Activated CD8-positive, alpha-beta memory T cell treated with anti-CD3 and anti-CD28 coated beads, Interleukin-2, amount 10 ng/mL, durations not matched to agents 7 days and 5 days (primary cell): ENCODE results near the gene TBXAS1. TPM values are rescaled to one million over a fixed set of nuclear protein-coding genes. Genes with fewer than 3 reads are reported as not detected.

Experiments used
- ATAC-seq: fragments of 150-1000 bp; cut with Tn5 transposase; one replicate; pipeline ENCODE4 v1.10.0; 2021; ENCODE audit warnings: moderate library complexity
- CTCF ChIA-PET: fragments of 350-600 bp; sonication (Branson Sonifier 250); formaldehyde crosslinking; loops from one replicate; lab custom pipeline; 2021; ENCODE audit warnings: antibody characterized with exemption; lab: Charles Lee
- DNase-seq: peaks from one replicate; pipeline ENCODE4 v3.0.0-alpha.2; 2020
- H3K27ac Mint-ChIP-seq: one replicate; pipeline ENCODE4 v1.8.0; 2021; ENCODE audit warnings: mild to moderate bottlenecking, mixed read lengths
- H3K27me3 Mint-ChIP-seq: one replicate; pipeline ENCODE4 v1.8.0; 2021; ENCODE audit warnings: mixed read lengths
- H3K36me3 Mint-ChIP-seq: one replicate; pipeline ENCODE4 v1.8.0; 2021; ENCODE audit warnings: mild to moderate bottlenecking, mixed read lengths
- H3K4me1 Mint-ChIP-seq: one replicate; pipeline ENCODE4 v1.8.0; 2021; ENCODE audit warnings: mixed read lengths
- H3K4me3 Mint-ChIP-seq: one replicate; pipeline ENCODE4 v1.8.0; 2021; ENCODE audit warnings: mild to moderate bottlenecking, moderate library complexity, mixed read lengths
- H3K9me3 Mint-ChIP-seq: one replicate; pipeline ENCODE4 v1.8.0; 2022; ENCODE audit warnings: low read depth, mixed read lengths
- total RNA-seq, 2 experiments: library from RNA; stranded (reverse); gene quantifications; one replicate each; pipeline ENCODE4 v1.2.3, GENCODE V29; 2021

Gene TBXAS1
- total RNA-seq, 2 experiments from 2014 or later: 1.7 to 3.9 TPM

DNA sequence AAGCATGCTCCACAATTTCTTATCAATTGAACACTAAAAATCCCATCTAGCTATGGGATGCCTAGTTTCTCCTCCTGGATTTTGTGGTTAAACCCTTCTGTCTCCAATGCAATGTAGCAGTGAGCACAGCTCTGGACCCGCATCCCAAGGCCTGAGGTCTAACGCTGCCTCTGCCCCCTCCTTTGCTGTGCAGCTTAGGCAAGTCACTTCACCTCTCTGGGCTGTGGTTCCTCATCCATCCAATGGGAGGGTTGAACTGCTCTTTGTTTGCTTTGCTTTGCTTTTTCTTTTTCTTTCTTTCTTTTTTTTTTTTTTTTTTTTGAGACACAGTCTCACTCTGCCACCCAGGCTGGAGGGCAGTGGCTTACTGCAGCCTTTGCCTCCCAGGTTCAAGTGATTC lies 164.5 kb downstream of the TBXAS1 start:
- ATAC-seq: no peak
- no peak for DNase-seq
- Mint-ChIP-seq H3K36me3 (no peaks in the 10 kb centered on the region), H3K27ac (no peak overlapping the region), H3K4me1 (no peaks in the 10 kb centered on the region), H3K27me3 (no peaks in the 10 kb centered on the region), H3K4me3 (no peak overlapping the region), H3K9me3 (no peaks in the 10 kb centered on the region)
- CTCF ChIA-PET: interaction anchor here (0.8 kb wide), 1 partner anchor 391 kb away, joined by 3 read pairs; no protein-coding TSS in a partner anchor

DNA sequence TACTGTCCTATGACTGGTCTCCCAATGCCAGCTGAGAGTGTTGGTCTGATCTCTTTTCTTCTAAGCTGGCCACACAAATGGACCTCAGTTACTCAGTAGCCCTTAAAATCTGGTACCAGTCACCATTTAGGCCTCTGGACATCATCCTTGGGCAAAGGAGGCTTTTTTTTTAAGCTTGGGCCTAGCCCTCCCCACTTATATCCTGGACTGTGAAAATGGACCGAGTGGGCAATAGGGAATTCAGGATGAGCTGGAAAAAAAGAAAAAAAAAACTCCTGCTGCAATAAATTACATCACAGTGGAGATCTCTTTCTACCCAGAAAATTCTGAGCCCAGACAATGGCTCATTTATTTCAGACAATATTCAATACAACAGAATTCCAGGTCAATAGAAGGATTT lies 165.3 kb downstream of the TBXAS1 start:
- Mint-ChIP-seq H3K9me3 (no peaks in the 10 kb centered on the region), H3K4me3 (no peak overlapping the region), H3K27me3 (no peaks in the 10 kb centered on the region), H3K27ac (no peak overlapping the region), H3K4me1 (no peaks in the 10 kb centered on the region), H3K36me3 (no peaks in the 10 kb centered on the region)
- DNase-seq (no peak), ATAC-seq (no peak)
- CTCF ChIA-PET: interaction anchor here (1.0 to 1.4 kb wide), 2 partner anchors 12 to 349 kb away, joined by 3 to 7 read pairs; no protein-coding TSS in a partner anchor

DNA sequence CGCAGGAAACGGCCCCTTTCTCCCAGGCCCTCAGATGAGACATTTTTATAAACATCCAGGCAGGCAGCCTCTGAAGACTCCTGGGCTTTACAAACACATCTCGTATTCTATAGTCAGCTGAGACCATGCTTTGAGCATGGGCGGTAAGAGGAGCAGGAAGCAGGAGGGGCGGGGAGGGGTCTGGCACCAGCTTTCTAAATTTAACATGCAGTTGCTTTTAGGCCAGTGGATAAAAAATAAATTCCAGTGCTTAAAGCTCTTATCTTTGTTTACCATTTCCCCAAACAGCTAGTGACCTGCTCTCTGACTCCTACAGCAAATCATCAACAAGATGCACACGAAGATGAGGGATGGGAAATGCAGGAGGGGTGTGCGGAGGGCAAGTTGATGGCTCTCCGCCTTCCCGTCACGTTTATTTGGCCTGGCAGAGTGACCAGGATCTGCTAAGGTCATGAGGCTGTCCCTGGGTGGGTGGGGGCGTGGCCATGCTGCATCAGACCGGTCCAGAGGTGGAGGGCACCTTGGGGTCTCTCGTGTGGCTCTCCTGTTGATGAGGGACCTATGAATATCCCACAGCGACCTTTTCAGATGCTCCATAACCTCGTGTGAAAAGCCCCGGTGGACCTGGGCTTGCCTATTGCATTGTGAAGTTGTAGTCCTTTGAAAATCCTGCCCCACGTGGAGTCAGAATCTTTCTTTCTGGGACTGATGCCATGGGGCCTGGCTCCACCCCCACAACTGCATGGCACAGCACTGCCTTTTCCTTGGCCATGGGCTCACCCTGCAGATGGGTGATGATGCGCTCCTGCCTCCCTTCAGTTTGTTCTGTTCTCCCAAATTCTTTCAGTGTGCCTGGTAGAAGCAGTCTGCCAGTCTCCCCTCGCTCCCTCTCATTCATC lies 166.2 kb downstream of the TBXAS1 start:
- no peaks in the 10 kb centered on the region for H3K9me3 Mint-ChIP-seq

DNA sequence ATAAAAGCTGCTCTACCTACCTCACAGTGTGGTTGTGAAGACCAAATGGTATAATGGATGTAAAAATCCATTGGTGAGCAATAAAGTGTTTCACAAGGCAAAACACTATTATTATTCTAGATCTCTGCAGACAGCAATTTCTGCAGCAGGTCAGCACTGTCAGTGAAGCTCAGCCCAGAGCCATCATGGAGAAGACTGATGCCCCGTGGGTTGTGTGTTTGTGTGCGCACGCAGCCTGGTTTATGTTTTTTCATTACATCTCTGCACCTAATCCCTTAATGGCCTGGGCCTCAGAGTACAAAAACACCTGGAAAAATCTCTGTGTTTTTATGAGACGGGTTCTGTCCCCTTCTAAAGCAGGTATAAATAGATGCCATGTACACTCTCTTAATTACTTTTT lies 169.5 kb downstream of the TBXAS1 start:
- H3K4me3 Mint-ChIP-seq: no peak overlapping the region
- CTCF ChIA-PET: interaction anchor here (1.2 to 7.0 kb wide), 3 partner anchors 11 to 397 kb away, joined by 3 to 63 read pairs (median 4); no protein-coding TSS in a partner anchor
- H3K4me1 Mint-ChIP-seq: no peaks in the 10 kb centered on the region
- no peaks in the 10 kb centered on the region for H3K9me3 Mint-ChIP-seq
- DNase-seq (no peak), ATAC-seq (no peak)
- no peak overlapping the region for H3K27ac Mint-ChIP-seq
- H3K27me3 Mint-ChIP-seq: no peaks in the 10 kb centered on the region
- no peaks in the 10 kb centered on the region for H3K36me3 Mint-ChIP-seq

More for the DNA sequence above, 166.2 kb downstream of the TBXAS1 start:
- Mint-ChIP-seq H3K27ac (no peak overlapping the region), H3K4me1 (no peaks in the 10 kb centered on the region), H3K27me3 (no peaks in the 10 kb centered on the region), H3K4me3 (no peak overlapping the region), H3K36me3 (no peaks in the 10 kb centered on the region)
- DNase-seq: no peak
- ATAC-seq: no peak
- CTCF ChIA-PET: interaction anchor here (0.7 to 1.4 kb wide), 3 partner anchors 11 to 392 kb away, joined by 3 to 7 read pairs (median 3); no protein-coding TSS in a partner anchor

DNA sequence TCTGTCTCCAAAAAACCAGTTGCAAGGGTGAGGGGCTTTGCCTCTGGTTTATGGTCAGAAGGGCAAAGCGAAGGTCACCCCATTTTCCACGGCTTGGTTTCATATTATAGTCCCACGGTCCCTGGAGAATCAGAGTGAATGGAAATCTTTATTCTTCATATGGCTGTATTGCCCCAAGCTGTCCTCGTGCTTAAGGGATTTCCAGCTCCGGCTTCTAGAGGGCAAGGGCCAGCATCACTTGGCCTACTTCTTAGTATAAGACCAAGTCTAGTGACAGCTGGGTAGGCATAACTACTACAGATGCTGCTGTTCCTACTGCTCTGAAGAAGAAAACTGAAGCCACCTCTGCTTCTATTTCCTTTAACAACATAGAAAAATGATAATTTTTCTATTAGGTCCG lies 170.5 kb downstream of the TBXAS1 start:
- DNase-seq: no peak
- H3K4me1 Mint-ChIP-seq: peaks cover 3% of the 10 kb centered on the region
- H3K27me3 Mint-ChIP-seq: no peaks in the 10 kb centered on the region
- CTCF ChIA-PET: interaction anchor here (1.2 to 7.0 kb wide), 4 partner anchors 12 to 398 kb away, joined by 3 to 63 read pairs (median 13); no protein-coding TSS in a partner anchor
- no peak overlapping the region for H3K4me3 Mint-ChIP-seq
- no peaks in the 10 kb centered on the region for H3K9me3 Mint-ChIP-seq
- no peak for ATAC-seq
- H3K36me3 Mint-ChIP-seq: no peaks in the 10 kb centered on the region
- no peak overlapping the region for H3K27ac Mint-ChIP-seq

DNA sequence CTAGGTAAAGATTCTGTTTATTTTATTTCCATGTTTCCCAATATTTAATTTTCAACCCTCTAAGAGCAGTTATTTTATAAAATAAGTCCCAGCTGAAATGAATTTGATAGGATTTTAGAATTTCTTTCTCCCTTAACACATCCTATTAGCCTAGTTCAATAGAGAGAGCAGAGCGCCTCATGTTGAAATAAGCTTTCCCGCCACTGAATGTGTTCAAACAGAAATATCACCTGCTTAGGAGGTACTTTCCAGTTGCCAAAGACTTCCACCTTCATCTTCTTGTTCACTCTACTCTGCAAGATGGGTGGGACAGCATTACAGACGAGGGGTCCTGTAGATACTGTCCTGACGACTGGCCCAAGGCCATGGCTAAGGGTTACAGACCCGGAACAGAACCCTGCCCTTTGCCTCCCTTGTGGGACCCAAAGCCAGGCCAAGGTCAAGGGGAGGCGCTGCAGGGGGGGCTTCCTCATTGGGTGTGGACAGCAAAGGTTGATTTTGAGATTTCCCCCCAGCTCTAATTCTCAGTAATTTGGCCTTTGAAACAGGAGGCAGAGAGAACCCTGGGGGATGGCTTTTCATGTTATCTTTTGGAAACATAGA lies 171.7 kb downstream of the TBXAS1 start:
- H3K9me3 Mint-ChIP-seq: no peaks in the 10 kb centered on the region
- ATAC-seq (no peak), DNase-seq (no peak)
- H3K27ac Mint-ChIP-seq: no peak overlapping the region
- CTCF ChIA-PET: interaction anchor here (0.6 to 7.0 kb wide), 8 partner anchors 66 to 566 kb away, joined by 3 to 63 read pairs (median 4); no protein-coding TSS in a partner anchor
- peaks cover 3% of the 10 kb centered on the region for H3K4me1 Mint-ChIP-seq
- no peak overlapping the region for H3K4me3 Mint-ChIP-seq
- no peaks in the 10 kb centered on the region for H3K36me3 Mint-ChIP-seq
- H3K27me3 Mint-ChIP-seq: no peaks in the 10 kb centered on the region

DNA sequence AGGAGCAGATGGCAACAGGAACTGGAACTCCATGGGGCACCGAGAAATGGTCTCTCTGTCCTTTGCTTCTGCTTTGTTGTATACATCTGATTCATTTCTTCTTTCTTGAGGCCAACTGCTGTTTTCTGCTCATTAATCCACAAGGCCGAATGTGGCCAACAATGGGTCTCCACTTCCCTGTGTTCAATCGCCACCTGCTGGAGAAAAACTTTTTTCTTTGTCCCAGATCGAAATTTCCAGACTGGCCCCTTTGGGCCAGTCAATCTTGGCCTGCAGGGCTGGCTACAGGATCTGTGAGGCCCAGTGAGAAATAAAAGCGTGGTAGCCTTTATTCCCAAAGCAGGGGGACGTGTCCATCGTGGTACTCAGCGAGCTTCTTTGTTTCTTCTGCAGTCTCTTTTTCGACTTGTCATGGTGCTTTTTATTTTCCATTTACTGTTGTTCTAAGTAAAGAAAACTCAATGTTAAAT lies 174.9 kb downstream of the TBXAS1 start:
- H3K4me1 Mint-ChIP-seq: peaks cover 3% of the 10 kb centered on the region
- no peaks in the 10 kb centered on the region for H3K27me3 Mint-ChIP-seq
- H3K4me3 Mint-ChIP-seq: no peak overlapping the region
- DNase-seq: peak; percentile 53
- ATAC-seq: no peak
- H3K36me3 Mint-ChIP-seq: no peaks in the 10 kb centered on the region
- no peak overlapping the region for H3K27ac Mint-ChIP-seq
- CTCF ChIA-PET: interaction anchor here (1.1 to 7.0 kb wide), 11 partner anchors 13 to 569 kb away, joined by 3 to 63 read pairs (median 3); no protein-coding TSS in a partner anchor
- no peaks in the 10 kb centered on the region for H3K9me3 Mint-ChIP-seq

DNA sequence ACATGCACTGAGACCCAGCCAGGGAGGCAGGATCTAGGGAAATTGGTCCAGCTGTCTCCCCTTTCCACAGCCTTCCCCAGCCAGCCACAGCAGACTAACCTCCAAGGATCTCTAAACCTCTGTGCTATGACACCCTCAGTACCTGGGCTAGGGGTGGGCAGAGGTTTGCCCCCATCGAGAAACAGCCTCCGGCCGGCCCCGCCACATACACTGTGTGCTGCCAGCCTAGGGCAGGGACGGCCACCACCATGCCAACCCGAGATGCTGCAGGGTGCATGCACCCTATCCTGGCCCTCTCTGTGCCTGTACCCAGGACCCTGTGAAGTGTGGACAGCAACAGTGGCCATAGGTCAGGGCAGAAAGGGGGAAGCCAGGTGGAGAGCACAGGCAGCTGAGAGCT lies 175.6 kb downstream of the TBXAS1 start:
- no peaks in the 10 kb centered on the region for H3K36me3 Mint-ChIP-seq
- no peaks in the 10 kb centered on the region for H3K27me3 Mint-ChIP-seq
- CTCF ChIA-PET: interaction anchor here (1.2 to 7.0 kb wide), 7 partner anchors 12 to 570 kb away, joined by 3 to 63 read pairs (median 10); no protein-coding TSS in a partner anchor
- no peak for ATAC-seq
- H3K27ac Mint-ChIP-seq: no peak overlapping the region
- no peaks in the 10 kb centered on the region for H3K9me3 Mint-ChIP-seq
- no peak overlapping the region for H3K4me3 Mint-ChIP-seq
- H3K4me1 Mint-ChIP-seq: peaks cover 3% of the 10 kb centered on the region
- no peak for DNase-seq

DNA sequence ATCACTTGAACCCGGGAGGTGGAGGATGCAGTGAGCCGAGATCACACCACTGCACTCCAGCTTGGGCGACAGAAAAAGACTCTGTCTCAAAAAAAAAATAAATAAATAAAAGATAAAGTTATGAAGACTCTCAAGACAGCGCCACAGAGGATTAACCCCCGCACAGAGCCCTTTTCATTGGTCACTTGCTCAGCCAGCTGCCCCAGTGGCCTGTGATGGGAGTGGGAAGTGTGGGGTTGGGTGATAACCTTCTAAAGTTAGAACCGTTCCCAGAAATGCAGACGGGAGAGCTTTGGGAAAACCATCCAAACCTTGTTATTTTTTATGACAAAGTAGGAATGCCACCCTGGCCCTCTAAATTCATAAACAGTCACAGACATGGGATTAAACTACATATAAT lies 176.3 kb downstream of the TBXAS1 start:
- Mint-ChIP-seq H3K36me3 (no peaks in the 10 kb centered on the region), H3K9me3 (no peaks in the 10 kb centered on the region), H3K27me3 (no peaks in the 10 kb centered on the region), H3K4me3 (no peak overlapping the region), H3K4me1 (peaks cover 3% of the 10 kb centered on the region), H3K27ac (no peak overlapping the region)
- ATAC-seq: no peak
- CTCF ChIA-PET: interaction anchor here (1.2 to 5.1 kb wide), 7 partner anchors 11 to 571 kb away, joined by 3 to 30 read pairs (median 8); no protein-coding TSS in a partner anchor
- no peak for DNase-seq

DNA sequence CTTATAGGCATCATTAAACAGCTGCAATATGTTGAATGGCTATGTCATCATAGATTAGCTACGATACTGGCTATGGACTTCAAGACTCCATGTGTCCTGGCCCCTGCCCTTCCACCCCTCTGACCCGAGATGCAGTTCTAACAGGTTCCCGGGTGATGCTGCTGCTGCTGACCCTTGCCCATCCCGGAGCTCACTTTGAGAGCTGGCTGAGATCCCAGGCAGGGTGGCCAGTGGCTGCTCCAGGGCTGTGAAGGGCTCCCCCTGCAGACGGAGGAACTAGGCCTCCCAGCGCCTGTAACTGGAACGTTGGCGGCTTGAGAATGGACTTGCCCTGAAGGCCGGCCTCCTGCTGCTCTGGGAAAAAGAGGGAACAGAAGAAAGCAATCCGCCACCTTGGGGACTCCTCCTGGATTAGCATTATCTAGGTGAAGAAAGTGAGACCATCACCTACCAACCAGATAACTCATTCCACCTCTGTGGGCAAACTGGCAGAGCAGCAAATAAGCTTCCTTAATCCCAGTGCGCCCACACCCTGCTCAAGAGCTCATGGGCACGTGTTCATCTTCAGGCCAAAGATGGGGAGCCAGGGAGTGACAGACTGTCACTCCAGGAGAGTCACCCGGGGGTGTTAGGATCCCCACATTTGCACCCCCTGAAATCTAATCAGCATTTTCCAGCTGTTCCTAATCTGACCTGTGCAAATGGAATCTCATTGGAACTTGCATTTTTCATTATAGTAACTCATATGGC lies 176.9 kb downstream of the TBXAS1 start:
- Mint-ChIP-seq H3K4me1 (peaks cover 3% of the 10 kb centered on the region), H3K36me3 (no peaks in the 10 kb centered on the region), H3K9me3 (no peaks in the 10 kb centered on the region), H3K27ac (no peak overlapping the region), H3K27me3 (no peaks in the 10 kb centered on the region), H3K4me3 (no peak overlapping the region)
- ATAC-seq (no peak), DNase-seq (no peak)
- CTCF ChIA-PET: interaction anchor here (0.6 to 5.1 kb wide), 8 partner anchors 9 to 571 kb away, joined by 3 to 30 read pairs (median 8); no protein-coding TSS in a partner anchor

DNA sequence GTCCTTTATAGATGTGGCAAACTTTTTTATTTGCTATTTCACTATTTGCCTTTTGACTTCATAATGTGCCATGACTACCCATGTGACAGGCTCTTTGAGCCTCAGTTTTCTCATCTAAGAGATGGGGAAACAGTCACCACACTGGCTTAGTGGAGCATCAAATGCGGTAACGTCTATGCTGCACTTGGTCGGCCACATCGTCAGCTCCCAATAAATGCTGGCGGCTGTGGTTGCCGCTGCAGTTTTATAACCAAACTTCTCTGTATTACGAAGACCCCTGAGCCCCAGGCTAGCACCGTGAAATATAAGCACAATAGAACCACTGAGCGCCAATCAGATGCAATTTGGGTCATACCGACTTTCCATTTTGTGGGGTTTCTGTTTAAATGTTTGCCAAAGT lies 177.5 kb downstream of the TBXAS1 start:
- ATAC-seq (no peak), DNase-seq (no peak)
- no peaks in the 10 kb centered on the region for H3K27me3 Mint-ChIP-seq
- no peak overlapping the region for H3K4me3 Mint-ChIP-seq
- H3K9me3 Mint-ChIP-seq: no peaks in the 10 kb centered on the region
- no peak overlapping the region for H3K27ac Mint-ChIP-seq
- CTCF ChIA-PET: interaction anchor here (0.6 to 5.1 kb wide), 6 partner anchors 8 to 507 kb away, joined by 3 to 30 read pairs (median 9); no protein-coding TSS in a partner anchor
- H3K4me1 Mint-ChIP-seq: peaks cover 3% of the 10 kb centered on the region
- no peaks in the 10 kb centered on the region for H3K36me3 Mint-ChIP-seq

DNA sequence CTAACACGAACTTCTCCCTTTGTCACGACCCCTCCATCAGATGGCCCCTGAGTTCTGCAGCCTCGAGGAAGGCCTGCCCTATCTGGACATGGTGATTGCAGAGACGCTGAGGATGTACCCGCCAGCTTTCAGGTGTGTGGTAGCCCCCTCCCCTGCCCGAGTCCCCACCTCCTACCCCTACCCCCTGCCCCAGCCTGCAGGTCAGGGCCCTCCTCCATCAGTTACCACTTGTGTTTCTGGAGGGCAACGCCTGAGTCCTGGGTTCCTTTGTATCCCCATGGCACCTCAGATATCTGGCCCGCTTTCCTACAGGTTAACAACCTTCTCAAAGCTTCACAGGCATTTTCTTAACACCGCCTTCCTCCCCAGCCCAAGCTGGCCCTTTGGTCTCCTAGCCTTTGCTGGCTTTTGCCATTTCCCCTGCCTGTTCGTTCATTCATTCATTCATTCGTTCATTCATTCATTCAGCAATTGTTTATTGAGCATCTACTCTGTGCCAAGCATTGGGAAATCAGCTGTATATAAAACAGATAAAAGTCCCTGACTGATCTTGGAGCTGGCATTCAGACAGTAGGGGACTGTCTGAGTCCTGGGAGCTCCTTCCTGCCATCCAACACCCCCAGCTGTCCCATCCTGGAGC lies 178.1 kb downstream of the TBXAS1 start:
- CTCF ChIA-PET: interaction anchor here (2.6 to 5.1 kb wide), 2 partner anchors 405 to 508 kb away, joined by 12 to 30 read pairs; no protein-coding TSS in a partner anchor
- no peaks in the 10 kb centered on the region for H3K9me3 Mint-ChIP-seq

More for the DNA sequence above, 178.1 kb downstream of the TBXAS1 start:
- Mint-ChIP-seq H3K27me3 (no peaks in the 10 kb centered on the region), H3K27ac (no peak overlapping the region), H3K36me3 (no peaks in the 10 kb centered on the region), H3K4me3 (no peak overlapping the region), H3K4me1 (peaks cover 3% of the 10 kb centered on the region)
- no peak for DNase-seq
- no peak for ATAC-seq
